ENCODE data around the gene TMEM17.
A peak's percentile ranks its signal among the peaks of the same experiment; 100 is the strongest.
"Not testable (repeated sequence)": the region's sequence is repeated elsewhere in the genome, so short reads cannot be mapped to it uniquely, and the experiment has no call there.

TMEM17 gene

DNA sequence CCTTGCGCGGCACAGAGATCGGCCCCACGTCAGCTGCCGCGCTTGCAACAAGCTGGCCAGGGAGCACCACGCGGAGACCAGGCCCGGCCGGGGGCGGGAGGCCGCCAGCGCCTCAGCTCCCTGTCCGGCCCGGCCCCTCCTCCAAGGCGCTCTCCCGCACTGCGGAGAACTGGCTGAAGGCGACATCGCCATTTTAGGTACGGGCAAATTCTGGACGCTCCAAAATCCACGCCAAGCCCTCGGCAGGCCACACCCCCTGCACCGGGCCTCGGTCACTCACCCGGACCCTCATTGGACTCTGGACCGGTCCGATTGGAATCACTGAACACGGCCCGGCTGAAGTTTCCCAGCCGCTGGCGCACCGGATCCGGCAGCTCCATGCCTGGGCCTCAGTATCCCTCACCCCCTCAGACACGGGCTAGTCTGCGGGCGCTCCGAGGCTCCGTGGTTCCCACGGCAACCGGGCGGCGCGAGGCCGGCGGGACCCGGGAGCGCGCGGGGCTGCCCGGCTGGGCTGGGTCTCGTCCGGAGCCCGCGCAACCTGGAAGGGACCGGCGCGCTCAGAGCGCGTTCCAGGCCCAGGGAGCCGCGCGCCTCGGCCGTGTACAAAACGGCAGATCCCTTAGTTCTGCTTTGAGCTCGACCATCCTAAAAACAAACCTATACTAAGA, at the start of gene TMEM17:
Gene TMEM17 (minus strand): TSS at position 446 of the 671 bp plus-strand sequence. CDS start 66 bp downstream, at position 380.
- H3K9me3 Mint-ChIP-seq, result no peaks in the 10 kb centered on the region
- peak within 1 kb of the TSS; percentile 81 for H3K4me3 Mint-ChIP-seq
- peaks cover 2% of the 10 kb centered on the region for H3K36me3 Mint-ChIP-seq (ENCODE audit: low read depth)
- H3K27me3 Mint-ChIP-seq (ENCODE audit: low read depth), result peaks cover 24% of the 10 kb centered on the region
- H3K27ac Mint-ChIP-seq, result no peak within 1 kb of the TSS
- peaks cover 4% of the 10 kb centered on the region for H3K4me1 Mint-ChIP-seq (ENCODE audit: low read depth)

DNA sequence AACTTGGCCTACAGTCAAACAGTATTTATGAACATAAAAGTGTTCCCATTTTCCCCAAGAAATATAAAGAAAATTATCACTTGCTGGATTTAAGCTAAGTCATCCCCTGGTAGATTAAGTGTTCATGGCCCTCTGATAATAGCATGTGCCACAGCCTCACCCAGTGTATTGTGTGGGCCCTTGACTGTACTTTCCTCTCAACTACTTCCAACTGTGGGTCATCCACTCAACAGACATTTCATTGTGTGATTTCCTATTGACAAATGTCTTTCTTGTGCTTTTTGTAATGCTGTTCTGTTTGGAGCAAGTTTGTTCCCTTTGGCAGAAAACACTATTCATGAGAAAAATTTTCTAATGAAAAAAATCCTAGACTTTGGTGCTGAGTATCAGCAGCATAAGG, 48.4 kb upstream of the TMEM17 start:
- H3K36me3 Mint-ChIP-seq (ENCODE audit: low read depth), result no peaks in the 10 kb centered on the region
- H3K27ac Mint-ChIP-seq, result no peak overlapping the region
- H3K4me1 Mint-ChIP-seq (ENCODE audit: low read depth), result no peaks in the 10 kb centered on the region
- H3K9me3 Mint-ChIP-seq, result no peaks in the 10 kb centered on the region
- H3K27me3 Mint-ChIP-seq (ENCODE audit: low read depth), result peaks cover 12% of the 10 kb centered on the region
- H3K4me3 Mint-ChIP-seq, result no peak overlapping the region

DNA sequence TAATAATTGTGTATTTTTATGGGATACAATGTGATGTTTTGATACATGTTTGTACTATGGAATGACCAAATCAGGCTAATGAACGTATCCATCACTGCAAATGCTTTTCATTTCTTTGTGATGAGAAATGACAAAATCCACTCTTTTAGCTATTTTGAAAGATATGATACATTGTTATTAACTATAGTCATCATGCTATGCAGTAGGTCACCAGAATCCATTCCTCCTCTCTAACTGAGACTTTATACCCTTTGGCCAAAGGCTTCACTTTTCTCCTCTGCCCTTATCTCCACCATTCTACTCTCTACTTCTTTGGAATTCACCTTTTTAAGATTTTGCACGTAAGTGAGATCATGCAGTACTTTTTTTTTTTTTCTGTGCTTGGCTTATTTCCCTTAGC, 44.5 kb upstream of the TMEM17 start:
- no peak overlapping the region for H3K27ac Mint-ChIP-seq
- no peak overlapping the region for H3K4me3 Mint-ChIP-seq
- H3K4me1 Mint-ChIP-seq (ENCODE audit: low read depth), result no peaks in the 10 kb centered on the region
- H3K36me3 Mint-ChIP-seq (ENCODE audit: low read depth), result no peaks in the 10 kb centered on the region
- H3K27me3 Mint-ChIP-seq (ENCODE audit: low read depth), result peaks cover 7% of the 10 kb centered on the region
- H3K9me3 Mint-ChIP-seq, result no peaks in the 10 kb centered on the region

DNA sequence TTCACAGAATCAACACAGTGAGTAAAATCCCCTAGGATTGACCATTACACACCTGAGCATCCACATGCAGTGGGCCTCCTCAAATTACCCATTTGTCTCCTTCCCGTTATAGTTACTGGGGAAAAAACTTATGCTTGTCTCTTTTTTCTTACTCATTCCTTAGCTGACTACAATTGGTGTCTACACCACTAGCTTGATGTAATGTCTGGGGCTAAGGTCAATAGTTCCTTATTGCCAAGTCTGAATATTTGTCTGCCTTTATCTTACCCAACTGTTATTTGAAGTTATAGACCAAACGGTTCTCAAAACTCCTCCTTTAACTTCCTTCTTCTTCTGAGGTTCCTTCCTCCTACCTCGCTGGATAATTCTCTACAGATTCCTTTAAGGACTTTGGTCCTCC, 41.9 kb upstream of the TMEM17 start:
- H3K27ac Mint-ChIP-seq, result no peak overlapping the region
- no peaks in the 10 kb centered on the region for H3K4me1 Mint-ChIP-seq (ENCODE audit: low read depth)
- no peak overlapping the region for H3K4me3 Mint-ChIP-seq
- no peaks in the 10 kb centered on the region for H3K36me3 Mint-ChIP-seq (ENCODE audit: low read depth)
- H3K9me3 Mint-ChIP-seq, result no peaks in the 10 kb centered on the region
- H3K27me3 Mint-ChIP-seq (ENCODE audit: low read depth), result peaks cover 3% of the 10 kb centered on the region

DNA sequence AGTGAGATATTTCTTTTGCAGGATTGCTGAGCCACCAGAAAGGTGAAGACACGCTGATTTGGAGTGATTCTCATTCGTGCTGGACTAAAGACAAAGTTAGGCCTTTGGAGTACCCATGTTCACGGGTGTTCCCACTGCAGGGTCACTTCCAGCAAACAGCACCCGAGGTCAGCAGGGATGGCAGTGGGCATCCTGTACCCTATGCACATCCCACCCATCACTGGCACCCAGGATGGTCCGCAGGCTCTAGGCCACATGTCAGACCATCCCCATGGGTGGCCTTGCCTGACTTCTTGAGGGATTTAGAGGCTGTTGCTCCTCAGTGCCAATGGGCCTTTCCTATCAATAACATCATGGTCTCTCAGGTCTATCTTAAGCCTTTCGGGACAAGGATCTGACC, 39.3 kb upstream of the TMEM17 start:
- Mint-ChIP-seq H3K4me1 (ENCODE audit: low read depth) (no peaks in the 10 kb centered on the region), H3K4me3 (no peak overlapping the region), H3K27me3 (ENCODE audit: low read depth) (no peaks in the 10 kb centered on the region), H3K36me3 (ENCODE audit: low read depth) (no peaks in the 10 kb centered on the region), H3K9me3 (no peaks in the 10 kb centered on the region), H3K27ac (no peak overlapping the region)

- H3K27me3 Mint-ChIP-seq (ENCODE audit: low read depth), result no peaks in the 10 kb centered on the region
- peaks cover 3% of the 10 kb centered on the region for H3K9me3 Mint-ChIP-seq
- H3K27ac Mint-ChIP-seq, result no peak overlapping the region
- H3K36me3 Mint-ChIP-seq (ENCODE audit: low read depth), result no peaks in the 10 kb centered on the region
- no peak overlapping the region for H3K4me3 Mint-ChIP-seq
- no peaks in the 10 kb centered on the region for H3K4me1 Mint-ChIP-seq (ENCODE audit: low read depth)
These were observed 34.6 kb upstream of the TMEM17 start for GRCh38 chr2:62540408-62541168.

DNA sequence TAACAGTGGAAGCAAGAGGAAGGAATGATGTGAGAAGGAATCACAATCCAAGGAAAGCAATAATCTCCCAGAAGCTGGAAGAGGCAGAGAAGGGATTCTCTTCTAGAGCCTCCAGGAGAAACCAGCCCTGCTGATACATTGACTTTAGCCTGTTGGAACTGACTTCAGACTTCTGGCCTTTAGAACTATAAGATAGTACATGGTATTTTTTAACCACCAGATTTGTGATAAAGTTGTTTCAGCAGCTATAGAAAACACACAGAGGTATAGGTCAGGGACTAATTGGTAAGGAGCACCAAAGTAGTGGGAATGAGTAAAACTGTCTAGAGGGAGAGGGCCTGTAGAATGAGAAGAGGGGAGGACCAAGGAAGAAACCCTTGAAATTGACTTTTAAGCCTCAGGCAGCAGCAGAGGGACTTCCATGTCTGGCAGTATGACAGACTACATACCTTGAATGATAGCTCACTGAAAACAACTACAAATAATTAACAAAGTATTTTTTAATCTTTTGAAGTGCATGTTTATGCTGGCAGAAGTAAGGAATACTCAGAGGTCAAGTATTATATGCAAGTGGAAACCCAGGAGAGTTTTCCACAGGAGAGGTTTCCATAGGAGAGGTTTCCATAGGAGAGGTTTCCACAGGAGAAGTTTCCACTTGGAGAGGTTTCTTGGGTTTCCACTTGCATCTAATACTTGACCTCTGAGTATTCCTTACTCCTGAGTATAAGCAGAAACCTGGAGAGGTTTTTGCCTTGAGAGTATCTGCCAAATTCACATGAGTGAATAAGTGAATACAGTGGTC, 33.8 kb upstream of the TMEM17 start:
- H3K9me3 Mint-ChIP-seq, result peaks cover 7% of the 10 kb centered on the region
- H3K36me3 Mint-ChIP-seq (ENCODE audit: low read depth), result no peaks in the 10 kb centered on the region
- no peaks in the 10 kb centered on the region for H3K27me3 Mint-ChIP-seq (ENCODE audit: low read depth)
- no peak overlapping the region for H3K27ac Mint-ChIP-seq
- H3K4me1 Mint-ChIP-seq (ENCODE audit: low read depth), result no peaks in the 10 kb centered on the region
- H3K4me3 Mint-ChIP-seq, result no peak overlapping the region

- peaks cover 10% of the 10 kb centered on the region for H3K9me3 Mint-ChIP-seq
- H3K27me3 Mint-ChIP-seq (ENCODE audit: low read depth), result no peaks in the 10 kb centered on the region
- no peaks in the 10 kb centered on the region for H3K36me3 Mint-ChIP-seq (ENCODE audit: low read depth)
- H3K27ac Mint-ChIP-seq, result no peak overlapping the region
- H3K4me3 Mint-ChIP-seq, result no peak overlapping the region
- H3K4me1 Mint-ChIP-seq (ENCODE audit: low read depth), result no peaks in the 10 kb centered on the region
These were observed 32.8 kb upstream of the TMEM17 start for GRCh38 chr2:62538756-62539155.

DNA sequence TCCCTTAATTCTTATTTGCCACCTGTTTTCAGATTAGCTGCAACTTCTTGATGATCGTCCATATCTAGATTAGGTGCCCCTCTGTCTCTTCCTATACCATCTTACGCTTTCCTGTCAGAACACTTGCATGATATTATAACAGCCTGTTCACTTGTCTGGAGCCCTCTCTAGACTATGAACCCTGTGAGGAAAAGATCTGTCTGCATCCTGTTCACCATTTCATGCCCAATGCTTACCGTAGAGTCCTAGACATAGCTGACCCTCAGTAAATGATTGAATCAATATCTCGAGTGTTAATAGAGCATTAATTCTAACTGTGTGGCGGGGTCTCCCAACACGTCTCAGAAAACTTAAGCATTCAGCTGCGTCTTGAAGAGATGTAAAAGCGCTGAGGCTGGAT, 31.8 kb upstream of the TMEM17 start:
- H3K9me3 Mint-ChIP-seq, result peaks cover 10% of the 10 kb centered on the region
- no peaks in the 10 kb centered on the region for H3K27me3 Mint-ChIP-seq (ENCODE audit: low read depth)
- H3K36me3 Mint-ChIP-seq (ENCODE audit: low read depth), result no peaks in the 10 kb centered on the region
- H3K27ac Mint-ChIP-seq, result no peak overlapping the region
- no peak overlapping the region for H3K4me3 Mint-ChIP-seq
- no peaks in the 10 kb centered on the region for H3K4me1 Mint-ChIP-seq (ENCODE audit: low read depth)

- no peaks in the 10 kb centered on the region for H3K4me1 Mint-ChIP-seq (ENCODE audit: low read depth)
- H3K4me3 Mint-ChIP-seq, result no peak overlapping the region
- no peaks in the 10 kb centered on the region for H3K36me3 Mint-ChIP-seq (ENCODE audit: low read depth)
- no peaks in the 10 kb centered on the region for H3K27me3 Mint-ChIP-seq (ENCODE audit: low read depth)
- H3K27ac Mint-ChIP-seq, result no peak overlapping the region
- H3K9me3 Mint-ChIP-seq, result peaks cover 10% of the 10 kb centered on the region
These were observed 31.0 kb upstream of the TMEM17 start for GRCh38 chr2:62536873-62537547.

GRCh38 chr2:62535521-62535920, 29.5 kb upstream of the TMEM17 start:
- H3K9me3 Mint-ChIP-seq; H3K4me1 Mint-ChIP-seq (ENCODE audit: low read depth); H3K27ac Mint-ChIP-seq; H3K4me3 Mint-ChIP-seq; H3K36me3 Mint-ChIP-seq (ENCODE audit: low read depth); H3K27me3 Mint-ChIP-seq (ENCODE audit: low read depth): not testable (repeated sequence)

DNA sequence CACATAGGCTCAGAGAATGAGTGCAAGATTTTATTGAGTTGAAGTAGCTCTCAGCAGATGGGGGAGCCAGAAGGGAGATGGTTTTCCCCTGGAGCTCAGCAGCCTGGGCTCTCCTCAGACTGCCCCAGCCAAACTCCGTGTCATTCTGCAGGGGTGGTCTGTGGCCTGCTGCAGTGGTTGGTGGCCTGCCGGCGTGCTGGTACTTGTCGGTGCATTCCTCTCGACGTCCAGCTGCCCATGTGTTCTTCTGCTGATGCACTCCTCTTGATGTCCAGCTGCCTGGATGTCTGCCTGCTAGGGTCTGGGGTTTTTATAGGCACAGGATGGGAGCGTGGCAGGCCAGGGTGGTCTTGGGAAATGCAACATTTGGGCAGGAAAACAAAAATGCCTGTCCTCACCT, 25.6 kb upstream of the TMEM17 start:
- Mint-ChIP-seq H3K36me3 (ENCODE audit: low read depth) (no peaks in the 10 kb centered on the region), H3K9me3 (peaks cover 10% of the 10 kb centered on the region), H3K27me3 (ENCODE audit: low read depth) (peaks cover 7% of the 10 kb centered on the region), H3K27ac (no peak overlapping the region), H3K4me1 (ENCODE audit: low read depth) (no peaks in the 10 kb centered on the region), H3K4me3 (no peak overlapping the region)

DNA sequence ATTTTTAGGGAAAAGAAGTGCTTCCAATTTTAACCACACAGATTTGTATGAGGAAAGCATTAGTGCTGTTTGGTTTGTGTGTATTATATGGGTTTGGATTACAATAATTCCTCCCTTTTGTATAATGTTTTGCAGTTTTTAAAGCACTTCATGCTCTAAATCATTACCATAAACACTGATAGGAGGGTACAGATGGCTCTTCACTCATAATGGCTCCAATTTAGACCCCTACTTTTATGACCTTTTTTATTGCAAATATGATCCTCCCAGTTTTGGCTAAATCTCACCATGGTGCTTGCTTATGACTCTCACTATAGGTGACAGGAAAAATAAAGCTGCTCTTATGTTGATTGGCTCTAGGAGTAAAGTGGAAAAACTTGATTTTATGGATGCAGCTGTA, 23.8 kb upstream of the TMEM17 start:
- Mint-ChIP-seq H3K27ac (no peak overlapping the region), H3K9me3 (peaks cover 2% of the 10 kb centered on the region), H3K4me1 (ENCODE audit: low read depth) (no peaks in the 10 kb centered on the region), H3K27me3 (ENCODE audit: low read depth) (peaks cover 14% of the 10 kb centered on the region), H3K36me3 (ENCODE audit: low read depth) (no peaks in the 10 kb centered on the region), H3K4me3 (no peak overlapping the region)

DNA sequence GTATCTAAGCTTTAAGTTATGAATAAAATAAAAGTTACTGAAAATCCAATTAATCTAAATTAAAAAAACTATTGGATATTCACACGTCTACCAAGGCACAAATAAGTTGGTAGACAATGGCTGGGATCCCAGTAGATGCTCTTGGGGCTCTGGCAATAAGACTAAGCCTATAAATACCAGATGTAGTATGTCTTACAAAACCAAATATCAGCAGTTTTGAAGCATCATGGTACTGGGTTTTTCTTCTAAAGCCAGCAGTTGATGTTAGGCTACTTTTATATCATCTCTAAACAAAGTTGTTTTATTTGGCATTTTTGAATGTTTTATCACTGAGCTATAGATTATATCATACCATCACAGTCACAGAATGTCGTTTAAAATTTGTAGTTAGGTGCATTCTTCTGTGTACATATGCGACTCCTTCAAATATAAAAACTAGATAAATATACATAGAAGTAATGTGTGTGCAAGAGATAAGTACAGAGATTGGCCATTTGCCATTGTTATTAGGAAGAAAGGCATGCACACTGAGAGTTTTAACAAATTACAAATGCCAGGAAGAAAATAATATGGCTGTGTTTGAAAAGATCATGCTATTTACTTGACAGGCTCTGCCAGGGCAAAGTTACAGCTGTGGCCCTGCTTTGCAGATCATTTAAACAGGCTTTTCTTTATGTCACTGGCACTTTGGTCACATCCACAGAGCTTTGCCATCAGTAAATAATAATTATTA, 21.6 kb upstream of the TMEM17 start:
- no peak overlapping the region for H3K4me3 Mint-ChIP-seq
- no peaks in the 10 kb centered on the region for H3K9me3 Mint-ChIP-seq
- H3K36me3 Mint-ChIP-seq (ENCODE audit: low read depth), result no peaks in the 10 kb centered on the region
- H3K27ac Mint-ChIP-seq, result no peak overlapping the region
- peaks cover 14% of the 10 kb centered on the region for H3K27me3 Mint-ChIP-seq (ENCODE audit: low read depth)
- H3K4me1 Mint-ChIP-seq (ENCODE audit: low read depth), result no peaks in the 10 kb centered on the region

Data from T-helper 1 cell treated with Interleukin-12 subunit alpha and Interleukin-12 subunit beta and Interleukin-4 antibody, amounts not matched to agents 30 μg/mL and 1 μg/mL, for 36 hours (primary cell).